C1 segment of cervical spinal cord (tissue), 14 donors: ENCODE results near the gene EML6.

Experiments used
- DNase-seq, 14 donors: peaks; one replicate each; lab custom pipeline; 2025; lab: John Stamatoyannopoulos, UW

The EML6 gene

GRCh38 chr2:54706622-54707021 is 16.8 kb upstream of the EML6 start:
- no peak for DNase-seq

DNA sequence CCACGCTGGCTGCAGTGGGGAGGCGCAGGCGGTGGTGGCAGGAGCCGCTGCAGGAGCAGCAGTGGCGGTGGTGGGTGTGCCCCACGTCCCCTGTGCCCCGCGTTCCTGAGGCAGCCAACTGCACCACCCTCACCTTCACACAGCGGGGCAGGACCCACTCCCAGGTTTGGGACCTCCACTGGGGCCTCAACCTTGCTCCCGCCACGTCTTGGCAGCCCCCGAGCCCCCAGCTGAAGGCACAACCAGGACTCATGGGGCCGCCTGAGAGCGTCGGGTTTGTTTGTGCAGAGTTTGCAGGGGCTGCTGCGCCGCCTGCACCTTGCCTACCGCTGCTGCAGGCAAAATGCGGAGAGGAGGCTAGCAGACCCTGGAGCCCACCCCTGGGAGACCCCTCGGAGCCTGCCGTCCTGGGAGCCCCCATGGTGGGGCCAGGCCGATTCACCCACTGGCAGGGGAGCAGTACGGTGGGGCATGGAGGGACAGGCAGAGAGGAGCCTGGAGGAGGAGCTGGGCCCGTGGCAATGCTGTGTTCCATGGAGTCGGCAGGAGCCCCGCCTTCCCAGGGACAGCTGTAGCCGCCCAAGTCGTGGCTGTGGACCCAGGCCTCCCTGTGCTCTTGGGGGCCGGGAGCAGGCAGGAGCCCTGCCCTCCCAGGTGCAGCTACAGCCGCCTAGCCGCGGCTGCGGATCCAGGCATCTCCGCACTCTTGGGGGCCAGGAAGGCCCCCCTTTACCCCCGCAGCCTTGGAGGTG is 14.7 kb upstream of the EML6 start:
- peak in 4 of 14 donors; percentile 10 to 15 (median 10) for DNase-seq

- peak in 2 of 14 donors; percentile 10 to 33 for DNase-seq
Measured at GRCh38 chr2:54709336-54709809, 14.1 kb upstream of the EML6 start.

- DNase-seq = no peak
Measured at GRCh38 chr2:54710216-54710615, 13.2 kb upstream of the EML6 start.

- no peak for DNase-seq
Measured at GRCh38 chr2:54712516-54712915, 10.9 kb upstream of the EML6 start.

GRCh38 chr2:54714996-54715395 is 8.5 kb upstream of the EML6 start:
- no peak for DNase-seq

DNA sequence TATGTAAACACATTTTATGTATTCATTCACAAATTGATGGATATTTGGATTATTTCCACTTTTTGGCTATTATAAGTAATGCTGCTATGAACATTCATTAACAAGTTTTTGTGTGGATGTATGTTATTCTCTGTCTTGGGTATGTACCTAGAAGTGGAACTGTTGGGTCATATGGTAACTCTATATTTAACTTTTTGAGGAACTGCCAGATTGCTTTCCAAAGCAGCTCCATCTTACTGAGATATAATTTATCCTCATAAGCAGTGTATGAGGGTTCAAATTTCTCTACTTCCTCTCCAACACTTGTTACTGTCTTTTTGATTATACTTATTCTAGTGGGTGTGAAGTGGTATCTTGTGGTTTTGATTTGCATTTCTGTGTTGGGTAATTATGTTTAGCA is 7.1 kb upstream of the EML6 start:
- no peak for DNase-seq

- DNase-seq = no peak
Measured at GRCh38 chr2:54720563-54720962, 2.9 kb upstream of the EML6 start.

DNA sequence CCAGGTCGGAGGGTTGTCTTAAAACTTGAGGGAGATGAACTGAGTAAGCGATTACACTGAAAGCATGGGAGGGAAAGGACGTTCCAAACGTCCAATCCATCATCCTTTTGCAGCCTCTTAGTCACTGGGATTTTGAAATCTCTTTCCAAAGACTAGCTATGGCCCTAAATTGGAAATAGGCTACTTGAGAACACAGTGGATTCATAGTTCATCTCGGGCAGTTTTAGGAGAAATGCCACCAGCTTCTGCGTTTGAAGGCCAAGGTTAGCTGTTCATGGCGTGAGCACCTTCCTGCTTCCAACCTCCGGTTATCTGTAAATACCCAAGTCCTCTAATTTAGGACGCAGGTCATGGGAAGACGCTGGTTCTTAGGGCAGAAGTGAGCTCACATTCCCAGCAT is 821 bp upstream of the EML6 start:
- DNase-seq = no peak

GRCh38 chr2:54723996-54724559 is 616 bp downstream of the EML6 start:
- peak in 2 of 14 donors; percentile 48 to 62 for DNase-seq

GRCh38 chr2:54724560-54725342 is 1.3 kb downstream of the EML6 start:
- peak in 7 of 14 donors; percentile 8 to 52 (median 34) for DNase-seq

GRCh38 chr2:54725343-54726099 is 2.1 kb downstream of the EML6 start:
- DNase-seq = peak in 1 of 14 donors; percentile 63

DNA sequence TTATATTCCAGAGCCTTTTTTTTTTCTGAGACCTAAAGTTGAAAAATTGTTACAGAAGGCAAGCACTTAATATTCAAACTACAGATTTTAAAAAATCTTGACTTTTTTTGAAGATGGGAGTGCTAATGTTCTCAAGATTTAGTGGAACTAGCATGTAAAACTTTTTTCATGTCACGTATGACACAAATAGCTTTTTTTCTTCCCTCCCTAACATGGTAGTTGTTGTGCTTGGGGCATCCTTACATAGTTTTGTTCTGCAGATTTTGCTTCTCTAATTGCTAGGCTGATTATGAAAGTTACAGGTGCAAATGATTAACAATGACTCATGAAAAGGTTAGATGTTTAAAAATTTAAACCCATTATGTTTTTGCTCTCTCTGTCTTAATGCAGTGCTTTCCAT is 3.0 kb downstream of the EML6 start:
- peak in 1 of 14 donors; percentile 45 for DNase-seq

DNA sequence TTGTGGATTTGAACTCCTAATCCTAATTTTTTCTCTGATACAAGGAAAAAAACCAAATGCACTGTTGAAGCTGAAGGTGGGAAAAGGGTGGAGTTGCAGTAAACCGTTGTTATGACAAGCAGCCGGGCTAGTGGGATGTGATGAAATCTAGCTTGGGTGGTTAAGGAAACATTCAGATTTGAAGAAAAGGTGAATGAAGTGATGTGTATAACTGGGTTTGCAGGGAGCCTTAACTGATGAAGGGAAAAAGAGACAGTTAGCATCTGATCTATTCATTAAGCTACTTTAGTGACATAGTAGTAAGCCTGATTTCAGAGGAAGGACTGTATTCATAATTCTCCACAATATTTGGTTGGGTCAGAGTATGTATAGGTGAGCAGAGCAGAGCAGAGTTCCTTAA is 3.5 kb downstream of the EML6 start:
- peak in 1 of 14 donors; percentile 33 for DNase-seq

- DNase-seq = no peak
Measured at GRCh38 chr2:54728669-54729120, 5.2 kb downstream of the EML6 start.

GRCh38 chr2:54735636-54736035 is 12.2 kb downstream of the EML6 start:
- no peak for DNase-seq

DNA sequence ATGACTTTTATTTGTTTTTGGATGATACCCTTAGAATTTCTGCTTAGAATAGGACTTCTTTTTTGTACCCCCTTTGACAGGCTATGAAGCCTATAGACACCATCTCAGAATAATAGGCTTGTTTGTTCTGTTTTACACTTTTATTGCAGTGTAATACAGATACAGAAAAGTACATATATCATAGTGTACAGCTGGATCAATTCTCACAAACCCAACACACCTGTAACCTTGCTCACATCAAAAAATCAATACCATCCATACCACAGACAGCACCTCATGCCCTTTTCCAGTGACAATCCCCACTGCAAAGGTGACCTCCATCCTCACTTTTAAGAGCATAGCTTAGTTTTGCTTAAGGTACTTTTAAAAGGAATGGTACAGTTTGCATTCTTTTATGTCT is 14.8 kb downstream of the EML6 start:
- no peak for DNase-seq

GRCh38 chr2:54740333-54740732 is 16.9 kb downstream of the EML6 start:
- no peak for DNase-seq

DNA sequence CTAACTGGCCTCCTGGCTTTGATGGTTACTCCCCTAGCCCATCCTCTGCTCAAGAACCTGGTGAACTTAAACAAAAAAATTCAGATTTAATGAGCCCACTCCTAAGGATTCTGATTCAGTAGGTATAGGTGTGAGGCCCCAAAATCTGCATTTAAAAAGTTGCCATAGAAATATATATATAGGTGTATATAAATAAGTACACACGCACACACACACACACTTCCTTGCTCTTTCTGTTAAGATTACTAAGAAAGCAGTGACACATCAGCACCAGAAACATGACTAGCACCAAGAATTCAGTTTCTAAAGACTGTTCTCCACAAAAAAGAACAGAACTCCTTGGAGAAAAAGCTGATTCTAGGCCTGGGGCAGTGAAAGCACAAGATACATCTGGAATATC is 17.8 kb downstream of the EML6 start:
- no peak for DNase-seq

DNA sequence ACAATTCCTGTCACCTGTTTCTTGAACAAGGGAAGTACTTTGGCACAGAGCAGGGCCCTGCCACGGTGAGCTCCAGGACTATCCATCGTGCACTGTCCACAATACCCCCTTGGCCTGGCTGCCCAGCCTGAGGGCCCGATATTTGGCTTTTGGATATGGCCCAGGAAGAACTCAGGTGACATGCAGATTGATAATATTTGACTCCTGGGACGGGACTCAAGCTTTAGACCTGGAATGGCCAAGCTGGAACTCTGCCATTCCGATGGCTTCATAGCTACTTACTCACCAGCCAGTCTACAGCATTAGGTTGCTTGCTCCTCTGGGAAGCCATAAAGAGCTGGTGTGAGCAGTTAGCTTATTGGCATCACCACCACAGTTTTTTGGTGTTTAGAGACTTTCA is 26.6 kb downstream of the EML6 start:
- no peak for DNase-seq

DNA sequence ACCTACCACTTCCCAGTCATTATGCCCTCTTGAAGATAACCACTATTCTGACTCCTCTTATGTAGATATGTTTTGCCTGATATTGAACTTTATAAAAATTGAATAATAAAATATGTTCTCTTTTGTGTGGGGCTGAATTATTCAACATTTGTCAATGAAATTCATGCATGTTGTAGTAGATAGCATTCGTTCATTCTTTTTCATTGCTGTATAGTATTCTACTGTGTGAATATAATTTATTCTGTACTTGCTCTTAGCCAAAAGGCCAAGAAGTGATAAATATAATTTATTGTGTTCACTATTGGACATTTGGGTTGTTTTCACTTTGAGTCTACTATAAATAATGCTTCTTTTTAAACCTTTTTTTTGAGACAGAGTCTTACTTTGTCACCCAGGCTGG is 29.0 kb downstream of the EML6 start:
- DNase-seq = no peak
